Measurements from ENCODE around the gene CAP1. TPM values are rescaled to one million over a fixed set of nuclear protein-coding genes. Genes with fewer than 3 reads are reported as not detected.

CAP1 gene
- total and polyA plus RNA-seq, 2 of the 13 experiments (the other 11 are each of a cell fraction or from before 2014, with no cell fraction given) = 174 to 195 TPM

- TF ChIP-seq ZFP36 (IDR thresholded peaks at IDR 0.05; ENCODE audit: borderline replicate concordance, low read depth, low read length, partially characterized antibody) (no peak), ZNF460 (CRISPR knock-in tag; IDR thresholded peaks at IDR 0.05; ENCODE audit: borderline replicate concordance) (no peak), RFX3 (CRISPR knock-in tag; IDR thresholded peaks at IDR 0.05) (0 out of 2 replicates have a peak, but pooled peaks have one; percentile 13), ZBTB21 (CRISPR knock-in tag; IDR thresholded peaks at IDR 0.05) (no peak), ZBTB8A (CRISPR knock-in tag; IDR thresholded peaks at IDR 0.05; ENCODE audit: borderline replicate concordance, low read depth) (0 out of 2 replicates have a peak, but pooled peaks have one; percentile 53), ZMAT5 (CRISPR knock-in tag; IDR thresholded peaks at IDR 0.05; ENCODE audit: borderline replicate concordance, low read depth) (no peak), HNF4G (IDR thresholded peaks at IDR 0.05; ENCODE audit: borderline replicate concordance, low read depth, low read length) (0 out of 2 replicates have a peak, but pooled peaks have one; percentile 12), HNF4G (CRISPR knock-in tag; IDR thresholded peaks at IDR 0.05; ENCODE audit: borderline replicate concordance, low read depth) (no peak), ZNF563 (CRISPR knock-in tag; IDR thresholded peaks at IDR 0.05) (peak; percentile 30; the same call in 1 of the 2 replicates), MLLT10 (CRISPR knock-in tag; IDR thresholded peaks at IDR 0.05) (no peak), CHCHD3 (CRISPR knock-in tag; IDR thresholded peaks at IDR 0.05) (no peak), ZFX (CRISPR knock-in tag; IDR thresholded peaks at IDR 0.05; ENCODE audit: low read depth) (peak; percentile 93), IRF1 (CRISPR knock-in tag; IDR thresholded peaks at IDR 0.05; ENCODE audit: low read depth) (no peak), ZNF841 (CRISPR knock-in tag; IDR thresholded peaks at IDR 0.05; ENCODE audit: borderline replicate concordance) (no peak), SNAPC5 (CRISPR knock-in tag; IDR thresholded peaks at IDR 0.05; ENCODE audit: borderline replicate concordance) (no peak), ERF (CRISPR knock-in tag; IDR thresholded peaks at IDR 0.05) (no peak), BRF2 (CRISPR knock-in tag; IDR thresholded peaks at IDR 0.05) (no peak), ZNF660 (CRISPR knock-in tag; IDR thresholded peaks at IDR 0.05; ENCODE audit: borderline replicate concordance, low read depth) (no peak), ZNF737 (CRISPR knock-in tag; IDR thresholded peaks at IDR 0.05; ENCODE audit: borderline replicate concordance) (no peak), HMG20B (CRISPR knock-in tag; conservative IDR thresholded peaks at IDR 0.05) (0 out of 2 replicates have a peak, but pooled peaks have one; percentile 1), TAF1 (CRISPR knock-in tag; IDR thresholded peaks at IDR 0.05) (peak; percentile 66), CC2D1A (CRISPR knock-in tag; IDR thresholded peaks at IDR 0.05) (no peak), ESRRA (CRISPR knock-in tag; IDR thresholded peaks at IDR 0.05; ENCODE audit: low read depth) (no peak), GLI4 (CRISPR knock-in tag; IDR thresholded peaks at IDR 0.05; ENCODE audit: borderline replicate concordance) (no peak), ZNF619 (CRISPR knock-in tag; IDR thresholded peaks at IDR 0.05) (no peak), SCMH1 (CRISPR knock-in tag; IDR thresholded peaks at IDR 0.05; ENCODE audit: borderline replicate concordance) (no peak)
- TF ChIP-seq, protein P1, sequence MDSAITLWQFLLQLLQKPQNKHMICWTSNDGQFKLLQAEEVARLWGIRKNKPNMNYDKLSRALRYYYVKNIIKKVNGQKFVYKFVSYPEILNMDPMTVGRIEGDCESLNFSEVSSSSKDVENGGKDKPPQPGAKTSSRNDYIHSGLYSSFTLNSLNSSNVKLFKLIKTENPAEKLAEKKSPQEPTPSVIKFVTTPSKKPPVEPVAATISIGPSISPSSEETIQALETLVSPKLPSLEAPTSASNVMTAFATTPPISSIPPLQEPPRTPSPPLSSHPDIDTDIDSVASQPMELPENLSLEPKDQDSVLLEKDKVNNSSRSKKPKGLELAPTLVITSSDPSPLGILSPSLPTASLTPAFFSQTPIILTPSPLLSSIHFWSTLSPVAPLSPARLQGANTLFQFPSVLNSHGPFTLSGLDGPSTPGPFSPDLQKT (CRISPR knock-in tag; IDR thresholded peaks at IDR 0.05; ENCODE audit: borderline replicate concordance) = no peak; the same call in 1 of the 2 replicates
Measured at GRCh38 chr1:40039757-40040510, 595 bp upstream of the CAP1 start (continued).
